ENCODE measurements around the gene LIN7A.
"Not testable (repeated sequence)": the region's sequence is repeated elsewhere in the genome, so short reads cannot be mapped to it uniquely, and the experiment has no call there.

LIN7A gene

DNA sequence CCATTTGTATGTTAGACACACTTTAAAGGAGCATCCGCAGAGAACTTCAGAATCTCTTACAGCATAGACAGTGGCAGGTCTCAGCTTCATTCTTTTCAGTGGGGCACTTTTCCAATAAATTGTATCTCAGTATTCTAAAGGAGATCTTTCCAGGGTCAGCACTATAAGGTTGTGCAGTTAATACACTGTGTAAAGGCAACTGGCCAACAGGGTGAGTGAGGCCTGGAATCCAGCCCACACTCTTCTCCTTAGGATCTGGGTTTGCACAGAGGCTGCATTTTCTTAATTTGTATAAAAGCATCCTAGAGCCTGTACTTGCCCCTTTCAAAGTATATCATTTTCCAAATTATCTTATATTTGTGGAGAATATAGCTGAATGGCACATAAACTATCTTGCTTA lies 126.9 kb downstream of the LIN7A start:
- DNase-seq (ENCODE audit: low spot score) = no peak

DNA sequence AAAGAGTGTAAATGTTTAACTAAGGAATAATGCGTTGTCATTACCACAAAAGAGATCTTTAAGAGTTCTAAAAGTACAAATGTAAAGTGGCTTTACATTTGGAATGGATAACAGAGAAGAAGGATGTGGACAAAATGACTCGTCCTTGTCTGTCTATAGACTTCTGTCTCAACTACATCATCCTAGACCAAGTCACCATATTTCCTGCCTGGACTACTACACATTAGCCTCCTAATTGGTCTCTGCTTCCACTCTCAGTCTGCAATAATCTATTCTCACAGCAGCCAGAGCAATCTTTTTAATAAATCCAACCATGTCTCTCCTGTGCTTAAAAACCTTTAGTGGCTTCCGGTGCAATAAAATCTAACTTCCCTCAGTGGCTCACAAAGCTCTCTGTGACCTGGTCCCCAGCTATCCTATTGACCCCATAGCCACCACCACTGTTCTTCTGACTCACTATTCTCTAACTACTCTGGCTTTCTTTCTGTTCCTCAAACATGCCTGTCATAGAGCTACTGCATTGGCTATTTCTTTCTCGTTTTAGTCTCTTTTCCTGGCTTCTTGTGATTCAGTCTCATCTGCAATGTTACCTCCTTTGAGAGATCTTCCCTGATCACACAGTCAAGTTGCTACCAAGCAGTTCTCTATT lies 130.0 kb downstream of the LIN7A start:
- DNase-seq (ENCODE audit: low spot score) = no peak

DNA sequence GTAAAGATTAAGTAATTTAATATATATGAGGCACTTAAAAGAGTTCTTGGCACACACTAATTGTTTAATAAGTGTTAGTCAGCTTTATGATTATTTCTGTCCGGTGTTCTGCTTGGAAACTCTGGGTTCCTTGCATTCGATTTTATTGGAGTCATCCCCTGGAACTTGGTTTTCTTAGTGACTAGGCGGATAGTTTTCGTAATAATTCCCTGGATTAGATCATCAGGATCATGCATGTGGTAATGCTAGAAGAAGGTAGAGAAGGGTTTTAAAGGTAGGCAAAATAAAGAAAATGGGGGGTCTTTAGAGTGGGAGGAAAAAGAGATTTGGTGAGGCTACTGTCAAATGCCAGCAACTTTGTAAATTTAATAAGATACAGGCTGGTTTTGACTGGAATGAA lies 132.6 kb downstream of the LIN7A start:
- no peak for DNase-seq (ENCODE audit: low spot score)

DNA sequence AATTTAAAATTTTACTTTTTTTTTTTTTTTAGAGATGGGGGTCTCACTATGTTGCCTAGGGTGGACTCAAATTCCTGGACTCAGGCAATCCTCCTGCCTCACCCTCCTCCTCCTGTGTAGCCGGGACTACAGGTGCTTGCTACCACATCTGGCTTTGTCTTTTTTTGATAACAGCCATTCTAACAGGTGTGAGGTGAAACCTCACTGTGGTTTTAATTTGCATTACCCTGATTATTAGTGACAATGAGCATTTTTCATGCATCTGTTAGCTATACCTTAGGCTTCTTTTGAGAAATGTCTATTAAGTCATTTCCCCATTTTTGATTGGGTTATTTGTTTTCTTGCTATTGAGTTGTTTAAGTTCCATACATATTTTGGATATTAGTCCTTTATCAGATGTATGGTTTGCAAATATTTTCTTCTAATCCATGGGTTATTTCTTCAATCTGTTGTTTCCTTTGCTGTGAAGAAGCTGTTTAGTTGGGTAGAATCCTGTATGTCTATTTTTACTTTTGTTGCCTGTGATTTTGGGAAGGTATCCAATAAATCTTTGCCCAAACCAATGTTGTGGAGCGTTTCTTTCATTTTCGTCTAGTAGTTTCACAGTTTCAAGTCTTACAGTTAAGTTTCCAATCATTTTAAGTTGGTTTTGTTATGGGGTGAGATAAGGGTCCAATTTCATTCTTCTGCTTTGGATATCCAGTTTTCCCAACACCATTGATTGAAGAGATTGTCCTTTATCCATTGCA lies 134.9 kb downstream of the LIN7A start:
- no peak for DNase-seq (ENCODE audit: low spot score)

DNA sequence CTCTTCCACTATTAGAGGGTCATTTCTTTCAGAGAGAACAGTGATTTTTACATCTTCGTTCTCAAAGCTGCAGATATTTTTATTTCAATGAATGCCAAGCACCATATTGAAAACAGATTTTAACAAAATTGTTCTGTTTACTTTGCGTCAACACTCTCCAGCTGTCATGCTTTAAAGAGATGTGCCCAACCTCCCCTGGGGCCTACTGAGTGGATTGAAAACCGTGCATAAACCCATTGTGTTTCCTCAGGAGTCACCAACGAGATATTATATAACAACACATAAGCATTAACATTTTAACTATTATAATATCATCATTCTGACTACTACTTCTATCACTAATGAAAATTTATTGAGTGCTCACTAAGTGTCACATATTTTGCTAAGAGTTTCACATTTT lies 139.5 kb downstream of the LIN7A start:
- no peak for DNase-seq (ENCODE audit: low spot score)

DNA sequence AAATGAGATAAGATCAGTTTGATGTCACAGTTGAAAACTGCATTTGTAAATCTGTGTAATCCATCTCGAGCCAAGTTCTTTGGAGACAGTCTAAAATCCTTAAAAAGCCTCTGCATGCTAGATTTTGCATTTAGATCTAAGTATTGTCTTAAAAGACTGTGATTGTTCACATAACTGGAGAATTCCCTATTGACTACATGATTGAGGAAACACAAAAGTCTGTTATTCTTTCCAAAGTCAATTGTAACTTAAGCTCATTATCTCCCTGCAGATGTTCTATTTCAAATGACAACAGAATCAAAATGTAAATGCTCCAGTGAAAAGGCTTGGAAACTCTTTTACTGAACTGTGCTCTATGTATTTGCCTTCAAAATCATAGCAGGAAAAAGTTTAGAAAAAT lies 143.2 kb downstream of the LIN7A start:
- DNase-seq (ENCODE audit: low spot score) = no peak

DNA sequence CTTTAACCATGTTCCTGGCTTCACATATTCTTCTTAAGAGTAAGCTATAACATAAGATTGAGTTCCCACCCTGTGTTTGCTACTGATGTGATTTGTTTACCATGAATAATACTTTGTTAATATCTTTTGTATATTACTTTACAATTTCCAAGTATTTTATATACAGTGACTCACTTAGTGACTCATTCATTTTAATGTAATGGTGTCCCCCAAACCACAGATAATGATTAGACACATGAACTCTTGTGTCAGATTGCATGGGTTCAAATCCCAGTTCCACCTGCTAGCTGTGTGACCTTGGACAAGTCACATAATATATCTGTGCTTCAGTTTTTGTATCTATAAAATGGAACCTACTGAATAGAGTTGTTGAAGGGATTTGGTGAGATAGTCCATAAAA lies 144.9 kb downstream of the LIN7A start:
- no peak for DNase-seq (ENCODE audit: low spot score)

DNA sequence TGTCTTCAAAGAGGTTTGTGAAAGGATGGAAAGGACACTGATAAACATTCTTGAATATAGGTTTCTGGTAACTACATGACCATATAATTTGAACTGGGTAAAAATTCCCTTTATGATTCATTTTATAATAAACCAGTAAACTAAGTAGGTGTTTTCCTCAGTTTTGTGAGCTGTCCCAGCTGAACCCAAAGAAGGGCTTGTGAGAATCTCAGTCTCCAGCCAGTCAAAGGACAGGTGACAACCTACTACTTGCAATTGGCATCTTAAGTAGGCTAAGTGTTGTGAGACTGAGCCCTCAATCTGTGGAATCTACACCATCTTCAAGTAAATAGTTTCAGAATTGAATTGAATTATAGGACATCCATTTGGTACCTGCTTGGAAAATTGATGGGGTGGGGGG lies 145.9 kb downstream of the LIN7A start:
- DNase-seq (ENCODE audit: low spot score) = no peak

DNA sequence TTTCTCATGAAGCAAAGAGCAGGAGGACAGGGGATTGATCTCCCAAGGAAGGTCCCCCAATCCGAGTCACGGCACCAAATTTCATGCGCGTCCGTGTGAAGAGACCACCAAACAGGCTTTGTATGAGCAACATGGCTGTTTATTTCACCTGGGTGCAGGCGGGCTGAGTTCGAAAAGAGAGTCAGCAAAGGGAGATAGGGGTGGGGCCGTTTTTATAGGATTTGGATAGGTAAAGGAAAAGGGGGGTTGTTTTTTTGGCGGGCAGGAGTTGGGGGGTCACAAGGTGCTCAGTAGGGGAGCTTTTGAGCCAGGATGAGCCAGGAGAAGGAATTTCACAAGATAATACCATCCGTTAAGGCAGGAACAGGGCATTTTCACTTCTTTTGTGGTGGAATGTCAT lies 149.3 kb downstream of the LIN7A start:
- DNase-seq (ENCODE audit: low spot score) = not testable (repeated sequence)

DNA sequence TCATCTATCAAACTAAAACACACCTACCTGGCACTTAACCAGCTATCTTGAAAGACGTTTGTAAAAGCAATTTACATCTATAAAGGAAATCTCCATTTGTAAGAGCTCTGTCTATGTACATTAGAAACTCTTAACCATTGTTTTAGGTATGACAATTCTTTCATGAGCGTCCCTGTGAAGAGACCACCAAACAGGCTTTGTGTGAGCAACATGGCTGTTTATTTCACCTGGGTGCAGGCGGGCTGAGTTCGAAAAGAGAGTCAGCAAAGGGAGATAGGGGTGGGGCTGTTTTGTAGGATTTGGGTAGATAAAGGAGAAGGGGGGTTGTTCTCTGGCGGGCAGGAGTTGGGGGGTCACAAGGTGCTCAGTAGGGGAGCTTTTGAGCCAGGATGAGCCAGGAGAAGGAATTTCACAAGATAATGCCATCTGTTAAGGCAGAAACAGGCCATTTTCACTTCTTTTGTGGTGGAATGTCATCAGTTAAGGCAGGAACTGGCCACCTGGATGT lies 154.7 kb downstream of the LIN7A start:
- not testable (repeated sequence) for DNase-seq (ENCODE audit: low spot score)

DNA sequence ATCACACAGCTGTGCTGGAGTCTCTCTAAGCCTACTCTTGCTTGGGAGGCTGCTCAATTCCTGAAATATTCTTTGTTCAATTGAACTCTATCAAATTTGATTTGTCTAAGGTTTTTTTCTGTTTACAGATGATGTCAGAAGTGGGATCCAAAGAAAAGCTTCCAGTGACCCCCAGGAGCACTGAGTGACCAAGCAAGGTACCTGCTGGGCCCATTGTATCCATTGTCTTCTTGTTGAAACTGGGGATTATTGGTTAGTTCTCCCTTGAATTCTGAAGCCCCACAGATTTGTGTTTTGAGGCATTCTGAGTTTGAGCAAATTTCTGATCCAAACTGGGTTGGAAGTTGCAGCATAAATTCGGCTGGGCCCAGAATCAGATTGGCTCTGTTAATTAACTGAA lies 156.4 kb downstream of the LIN7A start:
- DNase-seq (ENCODE audit: low spot score) = no peak

DNA sequence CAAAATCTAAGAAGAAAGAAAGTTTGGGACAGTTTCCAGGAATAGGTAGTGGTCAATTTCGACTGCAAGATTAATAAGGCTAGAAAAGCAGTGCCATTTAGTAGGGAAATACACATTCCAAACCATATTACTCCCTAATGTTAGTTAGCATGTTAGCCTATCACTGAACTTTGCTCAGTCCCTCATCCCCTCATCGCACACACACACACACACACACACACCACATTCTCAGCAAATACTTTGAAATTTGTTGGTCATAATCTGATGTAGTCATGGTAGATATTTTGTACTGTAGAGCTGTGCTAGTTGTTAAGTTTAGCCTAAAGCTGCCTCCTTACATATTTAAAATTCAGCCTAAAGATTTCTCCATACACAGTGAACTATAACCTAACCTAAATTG lies 157.0 kb downstream of the LIN7A start:
- DNase-seq (ENCODE audit: low spot score) = no peak

DNA sequence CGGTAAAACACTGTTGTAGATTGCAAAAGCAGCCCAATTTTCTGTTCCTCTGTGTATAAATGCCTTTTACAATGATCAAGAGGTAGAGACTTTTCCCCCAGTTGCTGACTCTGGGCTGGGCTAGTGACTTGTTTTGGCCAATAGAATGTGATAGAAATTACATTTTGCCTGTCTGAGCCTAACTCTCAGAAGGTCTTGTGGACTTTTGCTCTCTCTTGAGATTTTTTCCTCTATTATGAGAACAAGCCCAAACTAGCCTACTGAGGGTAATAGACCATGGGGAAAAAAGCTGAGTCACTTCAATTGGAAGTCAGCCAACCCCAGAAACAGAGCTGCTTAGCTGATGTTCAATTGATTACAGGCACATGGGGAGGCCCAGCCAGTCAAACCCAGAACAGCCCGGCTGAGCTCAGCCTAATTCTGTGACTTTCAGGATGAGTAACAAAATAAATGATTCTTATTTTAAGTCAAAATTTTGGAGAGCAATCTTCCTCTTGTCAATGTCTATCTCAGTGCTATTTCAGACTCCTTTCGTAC lies 159.7 kb downstream of the LIN7A start:
- DNase-seq (ENCODE audit: low spot score) = peak; percentile 73

DNA sequence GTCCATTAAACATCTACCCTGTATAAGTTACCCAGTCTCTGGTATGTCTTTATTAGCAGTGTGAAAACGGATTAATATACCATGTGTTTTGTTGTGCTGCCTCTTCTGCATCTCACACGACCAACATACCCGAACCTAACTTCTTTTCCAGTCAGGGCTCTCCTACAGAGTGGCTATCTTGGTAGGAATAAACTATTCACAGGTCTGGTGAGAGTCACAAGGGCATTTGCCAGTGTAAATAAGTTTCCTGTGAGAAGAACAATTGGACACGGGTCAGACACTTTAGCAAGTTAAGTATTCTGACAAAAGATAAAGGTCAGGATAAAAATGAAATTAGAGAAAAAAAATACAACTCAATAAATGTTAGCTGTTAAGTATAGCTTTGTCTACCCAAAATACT lies 160.1 kb downstream of the LIN7A start:
- DNase-seq (ENCODE audit: low spot score) = no peak

DNA sequence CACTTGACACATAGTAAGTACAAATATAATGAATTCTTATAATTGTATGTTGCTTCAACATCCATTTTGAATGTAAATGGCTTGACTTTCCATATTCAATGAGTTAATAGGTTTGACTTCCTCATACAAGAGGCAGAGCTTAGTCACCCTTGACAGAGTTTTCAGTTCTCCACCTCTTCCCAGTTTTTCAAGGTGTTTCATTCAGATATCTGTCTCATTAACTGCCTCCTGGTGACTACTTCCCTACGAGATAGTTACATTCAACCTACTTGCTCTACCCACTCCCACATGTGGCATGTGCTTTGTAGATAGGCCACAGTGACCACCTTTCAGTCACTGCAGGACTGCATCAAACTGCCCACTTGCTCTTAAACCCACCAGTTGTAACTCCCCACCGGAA lies 161.0 kb downstream of the LIN7A start:
- DNase-seq (ENCODE audit: low spot score) = no peak

DNA sequence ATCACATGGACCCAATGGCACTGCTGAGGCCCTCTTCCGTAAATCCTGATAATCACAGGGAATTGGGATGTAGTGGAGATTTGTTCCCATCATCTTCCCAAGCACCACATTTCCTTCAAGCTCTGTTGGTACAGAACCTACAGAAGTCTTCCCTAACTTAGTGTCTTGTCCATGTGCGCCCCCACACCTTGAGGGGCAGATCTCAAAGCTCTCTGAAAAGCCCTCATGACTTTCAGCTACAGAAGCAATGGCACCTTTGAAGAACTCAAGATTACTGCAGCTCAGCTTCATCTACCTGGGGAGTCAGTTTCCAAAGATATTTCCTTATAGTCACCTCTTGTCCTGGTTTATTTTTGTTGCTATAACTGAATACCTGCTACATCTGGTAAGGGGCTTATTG lies 166.8 kb downstream of the LIN7A start:
- DNase-seq (ENCODE audit: low spot score) = no peak

DNA sequence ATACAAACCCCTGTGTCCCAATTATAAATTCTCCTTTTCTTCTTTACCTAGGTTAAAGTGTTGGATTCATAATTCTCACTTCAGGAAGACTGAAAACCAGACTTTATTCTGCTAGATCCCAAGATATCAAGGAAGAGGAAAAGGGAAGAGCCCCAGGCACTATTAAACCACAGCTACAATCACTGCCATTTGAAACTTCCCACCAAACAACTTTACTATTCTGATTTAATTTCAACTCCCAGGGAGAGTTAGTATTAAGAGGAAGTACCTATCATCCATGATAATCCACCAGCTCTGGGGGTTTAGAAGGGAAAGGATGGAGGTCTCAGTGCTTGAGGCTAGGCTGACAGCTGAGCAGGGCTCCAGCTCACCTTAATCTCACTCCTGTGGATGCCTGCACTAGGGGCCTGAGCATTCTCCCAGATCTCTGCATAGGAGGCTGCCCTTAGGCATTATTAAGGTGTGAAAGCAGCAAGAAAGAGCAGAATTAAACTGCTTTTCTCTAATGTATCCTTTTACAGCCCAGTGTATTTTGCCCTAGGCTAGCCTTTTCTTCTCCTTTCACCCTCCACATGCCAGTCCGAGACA lies 168.1 kb downstream of the LIN7A start:
- no peak for DNase-seq (ENCODE audit: low spot score)

DNA sequence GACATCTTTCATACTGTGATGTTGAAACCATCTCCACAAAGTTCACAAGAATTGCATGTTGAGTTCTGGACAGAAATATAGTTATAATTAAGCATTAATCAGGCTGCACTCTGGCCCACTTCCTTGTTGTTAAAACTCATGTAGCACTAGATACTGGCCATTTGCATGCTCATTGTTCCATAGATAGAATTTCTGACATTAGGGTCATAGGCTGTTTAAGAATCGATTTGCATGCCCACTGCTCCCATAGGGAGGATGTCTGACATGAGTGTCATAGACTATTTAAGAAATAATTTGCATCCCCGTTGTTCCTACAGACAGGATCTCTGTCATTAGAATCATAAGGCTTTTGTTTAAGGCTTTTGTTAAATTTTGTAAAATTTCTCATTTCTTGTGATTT lies 170.8 kb downstream of the LIN7A start:
- no peak for DNase-seq (ENCODE audit: low spot score)

DNA sequence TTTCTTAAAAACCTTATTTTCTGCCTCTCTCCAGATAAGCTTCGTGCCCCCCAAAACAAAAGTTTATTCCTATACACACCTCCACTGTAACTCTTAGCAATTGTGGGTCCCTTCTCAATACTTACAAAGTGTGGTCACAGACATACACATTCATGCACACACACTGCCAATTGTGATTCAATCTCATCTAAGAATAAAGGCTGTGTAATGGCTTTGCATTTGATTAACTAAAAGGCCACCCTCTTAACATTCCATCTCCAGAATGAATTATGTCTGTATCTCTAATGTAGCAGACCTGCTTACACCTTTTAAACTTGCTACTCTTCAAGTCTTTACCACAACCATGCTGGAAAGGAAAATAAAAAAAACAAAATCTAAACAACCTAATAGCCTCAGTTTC lies 171.5 kb downstream of the LIN7A start:
- DNase-seq (ENCODE audit: low spot score) = no peak

DNA sequence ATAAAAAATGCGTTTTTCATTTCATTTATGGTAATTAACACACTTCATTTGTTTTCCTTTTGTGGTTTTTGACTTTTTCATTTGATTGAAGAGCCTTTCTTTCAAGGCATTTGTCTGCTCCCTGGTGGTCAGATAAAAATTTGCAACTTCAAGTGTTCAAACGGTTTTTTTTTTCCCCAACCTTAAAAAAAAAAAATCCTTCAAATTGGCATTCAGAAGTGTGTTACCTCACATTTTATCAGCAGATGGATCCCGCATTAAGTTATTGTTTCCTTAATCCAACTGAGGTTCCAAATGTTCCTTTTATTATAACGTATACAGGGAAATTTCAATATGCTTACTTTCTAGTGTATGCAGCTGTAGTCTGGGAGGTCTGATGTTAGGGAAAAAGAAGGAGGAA lies 173.9 kb downstream of the LIN7A start:
- peak; percentile 20 for DNase-seq (ENCODE audit: low spot score)

DNA sequence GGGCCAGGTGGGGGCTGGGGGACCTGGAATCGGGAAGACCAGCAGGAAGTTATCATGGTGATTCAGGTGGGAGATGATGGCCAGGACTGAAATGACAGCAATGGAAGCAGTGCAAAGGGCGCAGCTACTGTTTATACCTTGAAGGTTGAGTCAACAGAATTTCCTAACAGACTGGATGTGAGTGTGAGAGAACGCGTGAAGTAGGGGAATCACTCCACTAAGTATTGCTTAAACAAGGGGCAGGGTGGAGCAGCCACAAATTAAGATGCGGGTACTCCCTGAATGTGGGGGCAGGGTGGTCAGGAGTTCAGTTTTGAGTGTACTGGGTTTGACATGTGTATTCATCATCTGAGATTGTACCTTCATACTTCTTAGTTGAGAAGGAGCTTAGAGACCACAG lies 175.9 kb downstream of the LIN7A start:
- DNase-seq (ENCODE audit: low spot score) = no peak

DNA sequence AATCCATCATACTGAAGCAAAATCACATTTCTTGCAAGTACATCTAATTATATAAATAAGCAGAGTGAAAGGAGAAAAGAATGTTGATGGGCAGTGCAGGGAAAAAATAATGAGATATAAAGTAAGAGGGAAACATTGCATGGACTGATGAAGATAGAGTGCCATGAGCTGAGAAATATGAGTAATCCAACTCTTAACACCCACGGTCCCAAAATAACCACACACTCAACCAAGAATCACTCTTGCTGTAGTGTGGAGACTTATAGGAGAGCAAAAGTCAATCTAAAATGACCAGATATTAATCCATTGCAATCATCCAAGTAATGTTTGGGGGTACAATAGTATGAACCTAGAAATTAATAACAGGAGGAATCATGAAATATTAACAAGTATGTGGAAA lies 180.9 kb downstream of the LIN7A start:
- peak; percentile 41 for DNase-seq (ENCODE audit: low spot score)

DNA sequence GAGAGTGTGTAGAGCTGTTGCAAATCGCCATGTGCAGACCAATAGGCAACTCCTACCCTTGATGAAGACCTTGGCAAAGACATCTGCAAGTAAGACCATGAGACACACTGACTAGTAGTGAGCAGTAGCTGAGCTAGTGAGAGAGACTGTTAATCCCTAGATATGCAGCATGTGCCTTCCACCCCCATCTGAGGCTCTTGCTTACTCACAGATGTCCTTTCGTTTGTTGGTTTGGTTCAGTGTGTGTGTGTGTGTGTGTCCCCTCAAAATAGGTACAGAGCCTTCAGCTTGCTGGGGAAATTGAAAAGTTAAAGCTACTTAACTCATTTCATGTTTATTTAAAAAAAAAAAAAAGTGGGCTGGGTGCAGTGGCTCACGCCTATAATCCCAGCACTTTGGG lies 183.5 kb downstream of the LIN7A start:
- no peak for DNase-seq (ENCODE audit: low spot score)

All from GM03348 (cell line).